HL-60/S4 (cell line): ENCODE data around the gene ARAP1.

ENCODE experiments used
- in situ Hi-C: fragments of 300-500 bp; cut with MboI; formaldehyde crosslinking; loops from 2 replicates; pipeline ENCODE4 v1.14.3; 2022; ENCODE audit warnings: low sequenced_read_pairs

Gene ARAP1

GRCh38 chr11:72709478-72710238 lies 42.5 kb downstream of the ARAP1 start:
- in situ Hi-C loops: no loop called here

- in situ Hi-C loops: no loop called here
These were observed 45.2 kb downstream of the ARAP1 start for GRCh38 chr11:72707032-72707431.

- in situ Hi-C loops: no loop called here
These were observed 45.6 kb downstream of the ARAP1 start for GRCh38 chr11:72706579-72706978.

GRCh38 chr11:72705442-72706365 lies 46.5 kb downstream of the ARAP1 start:
- in situ Hi-C loops: no loop called here

- in situ Hi-C loops: no loop called here
These were observed 47.4 kb downstream of the ARAP1 start for GRCh38 chr11:72704783-72705265.

- in situ Hi-C loops: no loop called here
These were observed 48.0 kb downstream of the ARAP1 start for GRCh38 chr11:72704028-72704782.

- in situ Hi-C loops: no loop called here
These were observed 48.8 kb downstream of the ARAP1 start for GRCh38 chr11:72703267-72704008.

GRCh38 chr11:72702577-72703241 lies 49.5 kb downstream of the ARAP1 start:
- in situ Hi-C loops: no loop called here

GRCh38 chr11:72702096-72702495 lies 50.1 kb downstream of the ARAP1 start:
- in situ Hi-C loops: no loop called here

- in situ Hi-C loops: no loop called here
These were observed 50.7 kb downstream of the ARAP1 start for GRCh38 chr11:72701466-72701865.

GRCh38 chr11:72700146-72700545 lies 52.1 kb downstream of the ARAP1 start:
- in situ Hi-C loops: no loop called here

- in situ Hi-C loops: no loop called here
These were observed 54.4 kb downstream of the ARAP1 start for GRCh38 chr11:72697814-72698213.

- in situ Hi-C loops: no loop called here
These were observed 55.1 kb downstream of the ARAP1 start for GRCh38 chr11:72696866-72697700.

- in situ Hi-C loops: no loop called here
These were observed 56.9 kb downstream of the ARAP1 start for GRCh38 chr11:72695354-72695753.

GRCh38 chr11:72693271-72693968 lies 58.8 kb downstream of the ARAP1 start:
- in situ Hi-C loops: no loop called here

- in situ Hi-C loops: no loop called here
These were observed 59.5 kb downstream of the ARAP1 start for GRCh38 chr11:72692498-72693237.

- in situ Hi-C loops: no loop called here
These were observed 62.0 kb downstream of the ARAP1 start for GRCh38 chr11:72690166-72690565.

- in situ Hi-C loops: no loop called here
These were observed 63.3 kb downstream of the ARAP1 start for GRCh38 chr11:72688929-72689328.
